ENCODE data around the gene H2BW1.
"Not testable (repeated sequence)": the region's sequence is repeated elsewhere in the genome, so short reads cannot be mapped to it uniquely, and the experiment has no call there.

Gene H2BW1, protein sequence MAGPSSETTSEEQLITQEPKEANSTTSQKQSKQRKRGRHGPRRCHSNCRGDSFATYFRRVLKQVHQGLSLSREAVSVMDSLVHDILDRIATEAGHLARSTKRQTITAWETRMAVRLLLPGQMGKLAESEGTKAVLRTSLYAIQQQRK

DNA sequence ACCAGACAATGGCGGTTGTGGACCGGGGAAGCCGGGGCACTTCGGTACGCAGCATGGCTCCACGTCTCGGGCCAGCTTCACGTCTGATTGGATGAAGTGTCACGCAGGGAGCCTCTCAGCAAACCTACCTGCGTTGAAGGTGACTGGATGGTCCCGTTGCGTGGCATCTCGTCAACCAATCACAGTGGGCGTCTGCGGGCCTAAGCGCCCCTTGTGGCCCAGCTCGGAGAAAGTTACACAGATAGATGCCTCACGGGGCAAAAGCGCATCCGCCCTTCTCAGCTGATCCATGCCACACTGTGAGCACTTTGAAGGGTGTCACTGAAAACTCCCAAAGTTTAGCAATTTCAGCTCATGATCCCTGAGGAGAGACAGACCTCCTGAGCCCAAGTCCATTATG is at the start of gene H2BW1:
H2BW1 (minus strand) TSS at position 103 of the 400 bp plus-strand sequence. CDS start 132 bp downstream, outside the sequence.
- DNase-seq (ENCODE audit: low read depth) = no peak

DNA sequence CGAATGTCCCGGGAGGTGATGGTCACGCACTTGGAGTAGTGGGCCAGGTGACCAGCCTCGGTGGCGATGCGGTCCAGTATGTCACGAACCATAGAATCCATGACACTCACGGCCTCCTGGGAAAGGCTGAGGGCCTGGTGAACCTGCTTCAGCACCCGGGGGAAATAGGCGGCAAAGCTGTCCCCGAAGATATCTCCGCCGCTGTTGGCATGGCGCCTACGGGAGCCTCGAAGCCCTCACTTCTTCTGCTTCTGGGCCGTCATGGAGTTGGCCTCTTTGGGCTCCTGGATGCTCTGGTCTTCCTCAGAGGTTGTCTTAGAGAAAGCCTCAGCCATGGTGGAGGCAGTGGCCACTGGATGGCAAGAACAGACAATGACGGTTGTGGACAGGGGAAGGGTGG is 49.1 kb upstream of the H2BW1 start:
- not testable (repeated sequence) for DNase-seq (ENCODE audit: low read depth)

DNA sequence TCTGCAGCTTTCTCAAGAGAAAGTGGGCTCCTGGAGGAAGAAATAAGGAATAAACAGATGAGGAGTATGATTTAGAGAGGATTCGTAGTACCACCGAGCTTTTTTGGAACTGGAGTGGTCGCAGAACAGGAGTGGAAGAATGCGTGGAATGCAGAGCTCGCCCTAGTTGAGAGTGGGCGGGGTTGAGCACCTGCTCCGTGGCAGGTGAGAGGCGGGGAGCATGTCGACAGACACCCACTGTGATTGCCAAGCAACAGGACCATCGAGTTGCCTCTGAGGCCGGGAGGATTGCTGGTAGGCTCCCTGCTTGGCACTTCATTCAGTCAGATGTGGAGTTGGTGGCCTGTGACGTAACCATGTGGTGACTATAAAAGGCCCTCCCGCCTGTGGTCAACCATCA is 41.4 kb upstream of the H2BW1 start:
- not testable (repeated sequence) for DNase-seq (ENCODE audit: low read depth)

DNA sequence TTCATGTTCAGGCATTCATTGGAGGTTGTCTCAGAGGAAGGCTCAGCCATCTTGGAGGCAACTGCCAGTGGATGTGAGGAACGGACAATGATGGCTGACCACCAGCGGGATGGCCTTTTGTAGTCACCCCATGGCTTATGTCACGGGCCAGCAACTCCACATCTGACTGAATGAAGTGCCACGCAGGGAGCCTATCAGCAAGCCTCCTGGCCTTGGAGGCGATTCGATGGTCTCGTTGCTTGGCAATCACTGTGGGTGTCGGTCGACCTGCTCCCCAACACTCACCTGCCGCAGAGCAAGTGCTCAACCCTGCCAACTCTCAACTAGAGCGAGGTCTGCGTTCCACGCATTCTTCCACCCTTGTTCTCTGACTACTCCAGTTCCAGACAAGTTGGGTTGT is 33.7 kb upstream of the H2BW1 start:
- DNase-seq (ENCODE audit: low read depth) = no peak

DNA sequence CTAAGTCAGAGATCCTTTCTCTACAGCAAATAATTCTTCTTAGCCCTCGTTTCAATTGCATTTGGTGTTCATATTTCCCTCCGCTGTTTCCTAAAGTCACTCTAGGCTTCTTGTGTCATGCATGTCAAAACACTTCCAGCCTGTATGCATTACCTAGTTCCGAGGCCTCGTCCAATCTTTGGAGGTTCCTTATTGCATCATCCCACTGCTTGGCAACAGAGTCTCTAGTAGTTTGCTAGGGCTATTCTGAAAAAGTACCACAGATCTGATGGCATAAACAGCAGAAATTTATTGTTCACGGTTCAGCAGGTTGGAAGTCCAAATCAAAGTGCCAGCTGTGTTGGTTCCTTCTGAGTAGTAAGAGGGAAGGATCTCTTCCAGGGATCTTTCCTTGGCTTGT is 32.1 kb upstream of the H2BW1 start:
- no peak for DNase-seq (ENCODE audit: low read depth)

DNA sequence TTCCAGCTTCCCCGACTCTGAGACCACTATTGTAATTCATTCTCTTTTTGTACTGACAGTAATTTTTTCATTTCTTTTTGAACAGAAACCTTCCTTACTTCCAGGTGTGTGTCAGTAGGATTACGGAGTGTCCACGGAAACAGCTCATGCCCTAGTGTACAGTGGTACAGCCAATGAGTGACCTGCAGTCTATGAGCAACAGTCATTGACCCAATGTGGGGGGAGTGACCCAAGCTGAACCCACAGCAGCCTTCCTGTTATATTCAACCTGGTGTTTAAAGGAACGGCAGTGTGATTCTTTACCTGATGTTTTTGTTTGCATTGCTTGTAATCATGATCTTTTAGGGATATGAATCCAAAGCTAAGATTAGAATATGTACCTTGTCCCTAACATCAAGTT is 27.5 kb upstream of the H2BW1 start:
- no peak for DNase-seq (ENCODE audit: low read depth)

DNA sequence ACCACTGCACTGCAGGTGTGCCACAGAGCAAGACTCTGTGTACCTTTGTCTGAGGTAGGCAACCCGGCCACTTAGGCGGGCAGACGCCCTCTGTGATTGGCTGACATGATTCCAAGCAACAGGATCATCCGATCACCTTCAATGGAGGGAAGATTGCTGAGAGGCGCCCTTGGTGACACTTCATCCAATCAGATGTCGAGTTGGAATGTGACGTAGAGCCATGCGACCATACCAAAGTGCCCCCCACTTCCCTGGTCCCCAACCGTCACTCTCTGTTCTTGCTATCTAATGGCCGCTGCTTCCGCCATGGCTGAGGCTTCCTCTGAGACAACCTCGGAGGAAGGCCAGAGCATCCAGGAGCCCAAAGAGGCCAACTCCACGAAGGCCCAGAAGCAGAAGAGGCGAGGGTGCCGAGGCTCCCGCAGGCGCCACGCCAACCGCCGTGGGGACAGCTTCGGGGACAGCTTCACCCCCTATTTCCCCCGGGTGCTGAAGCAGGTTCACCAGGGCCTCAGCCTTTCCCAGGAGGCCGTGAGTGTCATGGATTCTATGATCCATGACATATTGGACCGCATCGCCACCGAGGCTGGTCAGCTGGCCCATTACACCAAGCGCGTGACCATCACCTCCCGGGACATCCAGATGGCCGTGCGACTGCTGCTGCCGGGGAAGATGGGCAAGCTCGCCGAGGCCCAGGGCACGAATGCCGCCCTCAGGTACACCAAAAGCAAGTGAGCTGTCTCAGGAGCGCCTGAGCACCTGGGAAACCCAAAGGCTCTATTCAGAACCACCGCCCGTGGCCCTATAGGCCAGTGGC is 26.4 kb upstream of the H2BW1 start, which contains the start of gene H2BW2:
H2BW2 (plus strand) TSS at position 268 of the 817 bp plus-strand sequence; CDS start at position 307, 39 bp downstream.
- no peak for DNase-seq (ENCODE audit: low read depth)

DNA sequence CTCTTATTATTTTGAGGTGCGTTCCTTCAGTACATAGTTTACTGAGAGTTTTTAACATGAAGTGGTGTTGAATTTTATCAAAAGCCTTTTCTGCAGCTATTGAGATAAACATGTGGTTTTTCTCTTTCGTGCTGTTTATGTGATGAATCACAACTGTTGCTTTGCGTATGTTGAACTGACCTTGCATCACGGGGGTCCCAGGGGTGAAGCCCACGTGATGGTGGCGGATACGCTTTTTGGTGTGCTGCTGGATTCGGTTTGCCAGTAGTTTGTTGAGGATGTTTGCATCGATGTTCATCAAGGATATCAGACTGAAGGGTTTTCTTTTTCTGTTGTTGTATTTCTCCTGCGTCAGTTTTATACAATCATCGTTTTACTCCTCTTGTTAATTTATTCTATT is 4.6 kb upstream of the H2BW1 start:
- no peak for DNase-seq (ENCODE audit: low read depth)

DNA sequence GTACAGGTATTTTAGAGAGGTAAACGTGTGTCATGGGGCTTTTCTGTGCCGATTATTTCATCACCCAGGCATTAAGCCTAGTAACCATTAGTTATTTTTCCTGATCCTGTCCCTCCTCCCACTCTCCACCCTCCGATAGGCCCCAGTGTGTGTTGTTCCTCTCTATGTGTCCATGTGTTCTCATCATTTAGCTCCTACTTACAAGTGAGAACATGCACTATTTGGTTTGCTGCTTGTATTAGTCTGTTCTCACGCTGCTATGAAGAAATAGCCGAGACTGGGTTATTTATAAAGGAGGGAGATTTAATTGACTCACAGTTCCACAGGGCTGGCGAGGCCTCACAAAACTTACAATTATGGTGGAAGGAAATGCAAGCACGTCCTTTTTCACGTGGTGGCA is 2.1 kb upstream of the H2BW1 start:
- not testable (repeated sequence) for DNase-seq (ENCODE audit: low read depth)

DNA sequence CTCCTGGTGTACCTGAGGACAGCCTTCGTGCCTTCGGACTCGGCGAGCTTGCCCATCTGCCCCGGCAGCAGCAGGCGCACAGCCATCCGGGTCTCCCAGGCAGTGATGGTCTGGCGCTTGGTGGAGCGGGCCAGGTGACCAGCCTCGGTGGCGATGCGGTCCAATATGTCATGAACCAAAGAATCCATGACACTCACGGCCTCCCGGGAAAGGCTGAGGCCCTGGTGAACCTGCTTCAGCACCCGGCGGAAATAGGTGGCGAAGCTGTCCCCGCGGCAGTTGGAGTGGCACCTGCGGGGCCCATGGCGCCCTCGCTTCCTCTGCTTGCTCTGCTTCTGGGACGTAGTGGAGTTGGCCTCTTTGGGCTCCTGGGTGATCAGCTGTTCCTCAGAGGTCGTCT is 350 bp downstream of the H2BW1 start:
- DNase-seq (ENCODE audit: low read depth) = no peak

DNA sequence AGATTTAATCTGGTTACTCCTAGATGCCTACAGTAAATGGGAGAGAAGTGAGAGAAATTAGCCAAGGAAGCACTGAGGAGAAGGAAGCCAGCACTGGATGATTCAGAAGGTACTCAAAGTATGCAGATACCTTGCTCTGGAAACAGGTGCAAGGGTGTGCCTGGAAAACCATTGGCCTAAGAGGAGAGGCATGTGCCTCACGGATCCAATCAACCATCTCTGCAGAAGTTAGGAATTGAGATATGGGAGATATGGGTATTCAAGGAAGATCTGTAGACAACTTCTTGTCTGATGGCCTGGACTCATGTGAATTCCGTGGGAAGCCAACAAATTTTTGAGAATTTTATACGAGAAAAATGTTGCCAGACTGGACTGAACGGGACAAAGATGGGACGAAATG is 4.7 kb downstream of the H2BW1 start:
- no peak for DNase-seq (ENCODE audit: low read depth)

DNA sequence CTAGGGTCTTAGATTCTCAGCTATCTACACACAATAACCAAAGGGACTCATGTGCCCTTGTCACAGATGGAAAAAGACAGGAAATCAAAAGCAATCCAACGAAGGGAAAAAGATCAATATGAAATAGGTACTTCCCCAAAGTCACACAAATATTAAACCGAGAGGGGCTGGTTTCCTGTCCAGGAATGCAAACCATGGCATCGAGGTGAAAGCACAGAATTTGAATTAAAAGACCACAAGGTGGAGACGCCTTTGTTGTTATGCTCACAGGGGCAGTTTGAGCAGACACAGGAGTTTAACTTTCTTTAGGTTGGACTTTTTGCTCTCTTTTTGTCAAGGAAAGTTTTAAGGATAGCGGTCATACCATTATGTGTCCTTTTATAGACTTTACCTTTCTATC is 14.3 kb downstream of the H2BW1 start:
- DNase-seq (ENCODE audit: low read depth) = no peak

DNA sequence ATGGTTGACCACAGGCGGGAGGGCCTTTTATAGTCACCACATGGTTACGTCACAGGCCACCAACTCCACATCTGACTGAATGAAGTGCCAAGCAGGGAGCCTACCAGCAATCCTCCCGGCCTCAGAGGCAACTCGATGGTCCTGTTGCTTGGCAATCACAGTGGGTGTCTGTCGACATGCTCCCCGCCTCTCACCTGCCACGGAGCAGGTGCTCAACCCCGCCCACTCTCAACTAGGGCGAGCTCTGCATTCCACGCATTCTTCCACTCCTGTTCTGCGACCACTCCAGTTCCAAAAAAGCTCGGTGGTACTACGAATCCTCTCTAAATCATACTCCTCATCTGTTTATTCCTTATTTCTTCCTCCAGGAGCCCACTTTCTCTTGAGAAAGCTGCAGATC is 30.0 kb downstream of the H2BW1 start:
- not testable (repeated sequence) for DNase-seq (ENCODE audit: low read depth)

DNA sequence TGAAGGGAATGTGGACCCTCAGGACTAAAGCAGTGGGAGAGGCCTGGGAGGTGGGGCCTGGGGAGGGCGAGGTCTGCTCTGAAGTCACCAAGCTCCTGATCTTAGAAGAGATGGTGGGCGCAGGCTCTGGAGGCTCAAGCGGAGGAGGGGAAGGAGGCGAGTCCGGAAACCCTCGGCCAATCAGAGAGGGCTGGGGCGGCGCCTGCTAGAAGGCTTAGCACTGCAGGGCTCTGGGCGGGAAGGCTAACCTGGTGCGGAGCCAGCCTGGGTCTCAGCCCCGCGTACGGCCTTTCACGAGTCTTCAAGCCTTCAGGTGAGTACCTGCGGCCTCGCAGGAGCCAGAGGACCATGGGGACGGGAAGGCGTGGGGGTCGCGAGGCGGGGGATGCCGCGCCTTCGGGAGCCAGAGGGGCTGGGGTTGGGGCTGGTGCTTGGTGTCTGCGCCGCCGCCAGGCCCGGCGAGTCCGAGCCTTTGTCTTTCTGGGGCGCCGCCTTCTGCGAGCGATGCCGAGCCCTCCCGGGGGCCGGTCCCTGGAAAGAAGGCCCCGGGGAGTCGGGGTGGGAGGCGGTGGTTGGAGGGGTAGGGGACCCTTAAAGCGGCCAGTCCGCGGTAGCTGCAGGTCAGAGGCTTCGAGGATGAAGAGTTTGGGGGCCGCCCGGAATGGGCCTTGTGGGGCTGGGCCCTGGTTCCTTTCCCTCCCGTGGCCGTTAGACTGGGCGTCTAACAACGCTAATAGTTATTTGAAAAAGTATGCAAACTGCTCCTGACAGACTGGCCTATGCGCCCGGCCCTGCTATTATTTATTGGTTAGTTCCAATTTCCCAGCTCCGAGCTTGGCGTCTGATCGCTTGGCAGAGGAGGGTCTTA is 50.9 kb downstream of the H2BW1 start, which contains the start of gene TMSB15B:
TMSB15B (plus strand) TSS at position 217 of the 868 bp plus-strand sequence.
- DNase-seq (ENCODE audit: low read depth) = not testable (repeated sequence)
